Measurements from ENCODE around the gene NPSR1. TPM values are rescaled to one million over a fixed set of nuclear protein-coding genes. Genes with fewer than 3 reads are reported as not detected.
"Not testable (repeated sequence)": the region's sequence is repeated elsewhere in the genome, so short reads cannot be mapped to it uniquely, and the experiment has no call there.

NPSR1 gene, protein sequence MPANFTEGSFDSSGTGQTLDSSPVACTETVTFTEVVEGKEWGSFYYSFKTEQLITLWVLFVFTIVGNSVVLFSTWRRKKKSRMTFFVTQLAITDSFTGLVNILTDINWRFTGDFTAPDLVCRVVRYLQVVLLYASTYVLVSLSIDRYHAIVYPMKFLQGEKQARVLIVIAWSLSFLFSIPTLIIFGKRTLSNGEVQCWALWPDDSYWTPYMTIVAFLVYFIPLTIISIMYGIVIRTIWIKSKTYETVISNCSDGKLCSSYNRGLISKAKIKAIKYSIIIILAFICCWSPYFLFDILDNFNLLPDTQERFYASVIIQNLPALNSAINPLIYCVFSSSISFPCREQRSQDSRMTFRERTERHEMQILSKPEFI
- not detected in 2 replicates for total RNA-seq (2014; rRNA removed; shearing (Covaris generic))
- polyA plus RNA-seq (2015; cell fraction: cytosol; rRNA removed) = not detected in 2 replicates
- polyA plus RNA-seq (2015; cell fraction: nucleus; rRNA removed) = not detected in 2 replicates

DNA sequence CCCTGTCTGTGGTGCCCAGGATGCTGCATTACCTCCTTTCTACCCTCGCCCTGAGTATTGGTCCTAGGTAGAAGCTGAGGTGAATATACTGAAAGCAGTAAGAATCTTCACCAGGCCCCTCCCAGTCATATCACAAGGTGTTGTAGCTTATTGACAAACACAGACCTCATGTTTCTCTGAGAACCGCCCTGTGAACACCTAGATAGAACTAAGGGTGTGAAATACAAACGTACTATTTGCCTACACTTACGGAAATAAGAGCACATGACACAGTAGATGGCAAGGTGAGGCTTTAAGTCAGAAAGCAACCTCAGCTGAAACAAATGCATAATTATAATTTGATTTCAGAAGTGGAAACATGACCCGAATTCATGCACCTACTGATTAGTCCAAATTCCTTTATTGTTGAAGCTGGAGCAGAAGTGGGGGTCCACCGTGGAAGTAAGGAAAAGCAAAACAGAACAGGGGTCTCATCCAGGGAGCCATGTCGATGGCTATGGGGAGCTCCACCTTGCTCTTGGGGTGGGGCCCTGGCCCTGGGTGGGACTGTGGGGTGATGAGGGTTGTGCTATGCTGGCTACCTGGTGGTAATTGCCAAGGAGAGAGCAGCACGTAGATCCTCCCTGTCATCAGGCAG, at the start of gene NPSR1:
Gene NPSR1 (plus strand): TSS at position 587 of the 637 bp plus-strand sequence. CDS start 195 bp downstream, outside the sequence.
- no peak for DNase-seq (ENCODE audit: low read depth)

DNA sequence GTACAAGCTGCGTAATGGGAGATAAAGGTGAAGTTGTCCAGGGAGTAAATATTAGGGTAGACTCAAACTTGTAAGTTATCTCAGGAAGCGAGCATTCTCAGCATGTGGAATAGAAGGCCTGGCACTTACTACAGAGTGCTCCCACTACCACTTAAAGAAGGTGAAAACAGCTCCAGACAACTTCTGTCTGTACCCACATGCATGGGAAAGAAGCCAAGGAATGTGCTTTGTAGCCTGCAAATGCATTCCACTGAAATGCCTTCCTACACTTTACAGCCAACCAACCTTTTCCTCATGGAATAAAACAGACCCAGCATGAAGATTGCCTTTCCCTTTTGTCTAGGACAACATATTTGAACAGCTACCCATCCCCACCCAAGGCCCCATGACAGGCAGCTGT, 45.4 kb upstream of the NPSR1 start:
- peak; percentile 31 for DNase-seq (ENCODE audit: low read depth)

DNA sequence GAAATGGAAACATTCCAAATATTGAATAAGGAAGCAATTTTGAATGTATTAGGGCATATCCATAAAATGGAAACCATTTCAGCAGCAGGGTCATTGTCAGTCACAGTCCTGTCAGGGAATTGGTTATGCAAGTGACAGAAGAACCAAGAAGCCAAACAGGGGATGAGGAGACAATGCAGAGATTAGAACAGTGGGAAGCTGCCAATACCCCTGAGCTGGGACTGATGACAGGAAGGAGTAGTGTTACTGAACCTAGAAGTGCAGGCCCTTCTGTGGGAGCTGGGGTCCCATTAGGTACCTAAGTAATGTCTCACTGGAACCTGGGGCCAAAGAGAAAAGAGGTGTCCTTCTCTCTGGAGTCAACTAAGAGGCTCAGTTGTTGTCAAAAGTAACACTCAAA, 37.6 kb upstream of the NPSR1 start:
- no peak for DNase-seq (ENCODE audit: low read depth)

DNA sequence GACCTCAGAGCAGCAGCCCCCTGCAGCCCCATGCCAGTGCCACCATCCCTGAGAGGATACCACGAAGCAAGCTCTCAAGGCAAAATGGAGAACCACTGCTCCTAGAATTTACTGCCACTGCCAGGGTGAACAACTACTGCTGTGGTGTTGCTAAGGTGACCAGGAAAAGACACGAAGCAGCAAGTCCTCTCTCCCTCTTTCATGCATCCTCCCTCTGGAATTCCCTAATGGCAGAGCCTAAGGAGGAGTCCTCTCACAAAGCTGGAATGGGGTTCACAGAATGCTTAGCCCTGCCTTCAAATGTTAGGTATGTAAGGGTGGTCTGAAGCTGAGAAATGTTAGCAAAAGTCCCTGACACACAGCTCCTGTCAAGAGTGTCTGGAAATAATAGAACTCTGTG, 35.8 kb upstream of the NPSR1 start:
- DNase-seq (ENCODE audit: low read depth) = no peak

DNA sequence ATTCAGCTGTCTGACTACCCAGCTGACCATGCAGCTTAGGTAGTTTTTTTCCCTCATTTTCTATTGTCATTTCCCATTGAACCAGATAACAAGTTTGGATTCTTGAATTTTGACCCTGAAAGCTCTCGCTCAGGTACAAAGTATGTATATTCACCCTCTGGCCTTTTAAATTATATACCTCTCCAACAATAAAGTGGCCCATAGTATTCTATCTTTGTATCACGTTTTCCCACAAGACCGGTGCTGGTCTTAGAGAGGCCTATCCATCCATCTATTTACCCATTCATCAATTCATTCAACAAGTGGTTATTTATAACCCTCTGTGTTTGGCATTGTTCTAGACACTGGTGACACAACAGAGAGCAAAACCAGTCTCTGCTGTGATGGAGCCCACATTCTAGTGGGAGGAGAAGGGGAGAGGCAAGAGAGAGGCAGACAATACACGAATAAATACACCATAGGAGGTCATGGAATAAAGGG, 35.2 kb upstream of the NPSR1 start:
- no peak for DNase-seq (ENCODE audit: low read depth)

DNA sequence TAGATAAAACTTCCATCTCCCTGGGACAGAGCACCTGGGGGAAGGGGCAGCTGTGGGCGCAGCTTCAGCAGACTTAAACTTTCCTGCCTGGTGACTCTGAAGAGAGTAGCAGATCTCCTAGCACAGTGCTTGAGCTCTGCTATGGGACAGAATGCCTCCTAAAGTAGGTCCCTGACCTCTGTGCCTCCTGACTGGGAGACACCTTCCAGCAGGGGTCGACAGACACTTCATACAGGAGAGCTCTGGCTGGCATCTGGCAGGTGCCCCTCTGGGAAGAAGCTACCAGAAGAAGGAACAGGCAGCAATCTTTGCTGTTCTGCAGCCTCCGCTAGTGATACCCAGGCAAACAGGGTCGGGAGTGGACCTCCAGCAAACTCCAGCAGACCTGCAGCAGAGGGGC, 29.4 kb upstream of the NPSR1 start:
- DNase-seq (ENCODE audit: low read depth) = not testable (repeated sequence)

DNA sequence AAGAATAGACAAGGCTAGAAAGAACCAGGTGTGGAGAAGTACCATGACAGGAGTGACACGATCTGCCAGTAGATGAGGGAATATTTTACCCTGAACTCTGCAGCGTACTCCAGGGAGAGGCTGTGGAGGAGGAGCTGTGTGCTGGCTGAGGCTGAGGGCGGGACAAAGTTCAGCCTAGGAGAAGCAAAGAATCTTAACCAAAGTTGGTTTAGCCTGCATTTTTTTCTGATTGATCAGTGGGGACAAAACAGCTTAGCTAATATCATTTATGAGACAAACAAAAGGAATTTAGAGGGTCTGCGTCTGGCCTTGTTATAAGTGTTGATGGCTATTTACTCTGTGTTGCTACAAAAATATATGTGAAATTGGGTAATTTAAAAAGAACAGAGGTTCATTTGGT, 5.2 kb upstream of the NPSR1 start:
- peak; percentile 22 for DNase-seq (ENCODE audit: low read depth)

DNA sequence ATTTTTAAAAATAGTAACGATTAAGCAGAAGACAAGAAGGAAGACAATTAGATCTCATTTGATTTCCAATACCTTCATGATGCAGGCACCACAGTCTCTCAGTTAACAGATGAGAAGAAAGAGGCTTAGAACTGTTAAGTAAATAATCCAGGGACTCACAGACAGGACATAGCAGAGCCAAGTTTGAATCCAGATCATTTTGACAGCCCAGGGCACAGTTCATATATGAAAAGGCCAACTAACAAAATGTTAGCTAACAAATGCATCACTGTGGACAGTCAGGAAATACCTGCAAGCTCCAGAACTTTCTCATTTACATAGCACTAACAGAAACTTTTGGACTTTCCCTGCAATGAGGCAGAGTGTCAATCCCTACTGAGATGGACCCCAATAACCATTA, 4.2 kb upstream of the NPSR1 start:
- DNase-seq (ENCODE audit: low read depth) = no peak

DNA sequence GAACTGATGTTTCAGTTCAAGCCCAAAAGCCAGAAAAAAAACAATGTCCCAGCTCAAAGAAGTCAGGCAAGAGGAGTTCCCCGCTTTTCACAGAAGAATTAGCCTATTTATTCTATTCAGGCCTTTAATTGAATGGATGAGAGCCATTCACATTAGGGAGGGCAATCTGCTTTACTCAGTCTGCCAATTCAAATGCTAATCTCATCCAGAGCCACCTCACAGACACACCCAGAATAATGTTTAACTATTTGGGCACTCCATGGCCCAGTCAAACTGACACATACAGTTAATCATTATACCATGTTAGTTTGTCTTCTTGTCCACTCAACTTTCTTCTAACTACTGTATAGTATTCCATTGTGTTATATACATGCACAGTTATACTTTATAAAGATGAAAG, 2.6 kb upstream of the NPSR1 start:
- DNase-seq (ENCODE audit: low read depth) = no peak

DNA sequence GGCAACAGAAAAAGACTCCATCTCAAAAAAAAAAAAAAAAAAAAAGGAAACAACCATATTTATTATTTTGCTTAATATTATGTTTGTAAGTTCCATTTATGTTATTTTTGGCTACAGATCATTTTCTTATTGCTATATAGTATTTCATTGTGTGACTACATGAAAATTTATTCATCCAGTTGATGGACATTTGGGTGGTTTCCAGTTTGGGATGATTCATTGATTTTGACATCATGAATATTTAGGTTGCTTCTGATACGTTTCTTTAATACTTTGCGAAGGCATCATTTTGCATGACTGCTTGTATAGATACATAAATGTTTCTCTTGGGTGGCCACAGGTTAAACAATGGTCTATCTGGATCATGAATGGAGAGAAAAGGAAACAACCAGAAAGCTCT, 2.0 kb upstream of the NPSR1 start:
- no peak for DNase-seq (ENCODE audit: low read depth)

DNA sequence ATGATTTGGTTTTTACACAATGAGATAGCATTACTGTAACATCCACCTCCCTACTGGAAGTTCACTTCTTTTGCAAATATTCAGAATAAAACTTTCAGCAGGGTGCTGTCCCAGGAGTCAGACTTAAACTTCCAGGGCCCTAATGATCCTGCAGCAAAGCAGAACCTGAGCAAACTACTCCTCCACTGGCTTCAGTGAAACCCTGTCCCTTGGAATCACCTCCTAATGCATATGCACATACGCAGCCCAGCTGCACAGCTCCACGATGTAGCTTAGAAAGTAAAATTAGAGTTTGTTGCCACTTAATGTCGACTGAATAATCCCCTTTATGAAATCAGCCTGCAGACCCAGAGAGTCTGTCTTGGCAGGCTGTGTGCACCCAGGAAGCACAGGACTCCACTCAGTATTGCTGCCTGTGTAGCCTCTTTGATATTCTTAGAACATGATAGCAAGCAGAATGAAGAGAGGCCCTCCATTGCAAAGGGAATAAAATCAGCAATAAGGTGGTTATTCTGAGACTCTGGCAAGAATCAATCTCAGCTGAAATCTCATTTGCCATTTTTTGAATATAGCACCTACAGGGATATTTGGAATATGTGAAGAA, 1.6 kb downstream of the NPSR1 start:
- DNase-seq (ENCODE audit: low read depth) = no peak

DNA sequence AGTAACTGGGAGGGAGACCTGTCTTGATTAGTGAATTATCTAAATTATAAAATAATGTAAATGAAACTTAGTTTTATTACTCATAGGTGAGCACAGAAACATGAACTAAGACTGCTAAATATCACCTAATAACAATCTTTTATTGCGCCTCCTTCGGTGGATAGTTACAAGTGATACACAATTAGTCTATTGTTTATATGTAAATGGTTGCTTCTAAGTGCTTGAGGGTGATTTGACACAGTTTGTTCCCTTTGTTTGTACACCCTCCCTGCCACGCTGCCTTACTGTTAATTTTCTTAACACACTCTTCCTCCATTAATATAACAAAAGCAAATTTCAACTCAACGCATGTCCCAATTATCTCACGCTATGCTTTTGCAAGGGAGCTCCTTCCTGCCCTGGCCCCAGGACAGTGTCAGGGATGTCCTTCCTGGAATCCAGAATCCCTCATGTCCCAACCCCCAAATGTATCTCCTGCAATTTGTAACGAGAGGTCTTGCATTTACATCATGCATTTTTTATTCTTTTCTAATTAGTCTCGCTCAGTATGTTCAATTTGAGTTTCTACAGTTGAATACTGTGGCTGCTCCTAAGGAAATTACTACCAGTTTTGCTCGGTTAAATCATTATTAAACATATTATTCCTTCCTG, 4.2 kb downstream of the NPSR1 start:
- no peak for DNase-seq (ENCODE audit: low read depth)

DNA sequence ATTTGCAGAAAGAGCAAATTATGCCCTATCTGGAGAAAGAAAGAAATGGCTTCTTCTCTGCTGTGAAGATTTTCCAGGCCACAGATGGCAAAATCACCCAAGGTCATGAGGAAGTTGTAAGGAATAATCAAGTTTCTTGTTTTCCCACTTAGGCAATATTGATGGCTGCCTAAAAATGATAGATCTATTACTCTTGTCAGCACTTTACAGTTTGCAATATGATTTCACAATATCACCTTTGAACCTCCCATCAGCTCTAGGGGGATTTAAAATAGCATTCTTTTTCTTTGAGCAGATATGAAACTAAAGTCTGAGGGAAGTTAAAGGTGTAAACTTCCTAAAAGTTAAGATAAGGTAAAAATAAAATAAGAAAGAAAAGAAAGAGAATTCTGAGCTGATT, 6.7 kb downstream of the NPSR1 start:
- no peak for DNase-seq (ENCODE audit: low read depth)

DNA sequence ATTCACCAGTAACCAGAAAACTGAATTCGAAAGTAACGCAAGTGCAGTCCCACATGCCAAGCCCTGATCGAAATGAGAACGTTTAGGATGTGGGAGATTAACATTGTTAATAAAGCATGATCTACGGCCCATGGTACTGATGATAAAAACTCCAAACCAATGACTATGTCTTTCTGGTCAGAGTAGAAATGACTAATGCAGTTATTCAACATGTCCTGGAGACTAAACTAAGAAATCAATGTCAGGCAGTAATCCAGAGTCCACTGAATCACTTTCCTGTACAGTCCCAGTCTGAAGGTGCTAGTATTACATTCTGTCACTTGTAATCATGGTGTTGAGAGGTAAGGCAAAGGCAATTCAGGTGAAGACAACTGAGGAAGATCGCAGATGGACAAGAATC, 14.4 kb downstream of the NPSR1 start:
- peak; percentile 87 for DNase-seq (ENCODE audit: low read depth)

DNA sequence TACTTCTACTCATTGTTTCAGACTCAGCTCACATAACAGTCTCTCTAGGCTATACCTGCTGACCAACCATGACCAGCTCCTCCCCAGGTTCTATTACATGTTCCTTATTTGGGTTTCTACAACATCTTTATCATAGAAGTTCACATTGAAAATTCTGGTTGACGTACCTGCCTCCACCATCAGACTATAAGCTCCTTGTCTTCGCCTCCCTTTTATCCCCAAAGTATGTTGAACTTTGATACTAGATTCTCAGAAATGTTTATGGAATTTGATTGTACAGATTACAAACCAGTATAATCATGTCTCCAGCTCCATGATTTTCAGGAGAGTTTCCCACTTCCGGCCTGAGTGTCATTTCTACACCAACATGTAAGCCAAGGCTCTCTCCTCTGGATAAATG, 15.0 kb downstream of the NPSR1 start:
- no peak for DNase-seq (ENCODE audit: low read depth)

DNA sequence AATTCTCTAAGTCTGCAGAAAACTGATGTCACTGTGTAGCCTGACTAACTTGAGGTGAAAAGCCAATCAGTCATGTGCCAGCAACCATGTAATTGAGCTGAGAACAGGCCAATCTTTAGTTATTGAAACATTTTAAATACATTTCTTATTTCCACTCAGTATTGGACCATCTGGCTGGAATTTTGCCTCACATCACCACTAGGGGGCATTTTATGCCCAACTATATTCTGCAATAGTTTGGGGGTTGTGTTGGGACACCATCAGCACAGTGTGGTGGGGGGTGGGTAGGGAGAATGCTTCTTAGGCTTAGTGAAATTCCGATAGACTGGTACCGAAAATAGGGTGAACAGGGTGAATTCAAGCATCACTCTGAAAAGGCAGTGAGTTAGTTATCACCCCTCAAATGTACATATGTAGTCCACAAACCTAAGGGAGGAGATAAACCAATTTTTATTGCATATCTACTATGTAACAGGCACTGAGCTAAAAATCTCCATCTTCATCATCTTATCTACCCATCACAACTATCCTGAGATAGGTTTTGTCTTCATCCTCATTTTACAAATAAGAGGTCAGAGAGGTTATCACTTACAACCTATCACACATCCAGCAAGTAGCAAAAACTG, 17.8 kb downstream of the NPSR1 start:
- peak; percentile 21 for DNase-seq (ENCODE audit: low read depth)

DNA sequence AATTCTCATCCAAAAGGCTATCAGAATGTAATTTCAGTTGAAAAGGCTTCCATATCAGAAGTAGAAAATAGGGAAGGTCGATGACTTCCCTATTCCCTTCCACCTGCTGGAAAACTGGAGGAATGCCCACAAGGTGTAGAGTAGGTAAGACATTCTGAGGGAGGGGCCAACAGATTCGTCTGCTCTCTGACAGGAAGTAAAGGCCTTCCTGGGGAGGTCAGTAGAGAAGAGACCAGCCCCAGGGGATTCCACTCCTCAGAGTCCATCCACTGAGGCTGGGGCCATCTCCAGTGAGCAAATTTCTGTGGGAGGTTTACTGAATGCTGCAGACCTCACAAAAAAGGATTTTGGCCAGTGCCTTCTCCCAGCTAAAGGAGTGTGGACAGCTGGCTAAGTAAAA, 19.5 kb downstream of the NPSR1 start:
- DNase-seq (ENCODE audit: low read depth) = no peak

DNA sequence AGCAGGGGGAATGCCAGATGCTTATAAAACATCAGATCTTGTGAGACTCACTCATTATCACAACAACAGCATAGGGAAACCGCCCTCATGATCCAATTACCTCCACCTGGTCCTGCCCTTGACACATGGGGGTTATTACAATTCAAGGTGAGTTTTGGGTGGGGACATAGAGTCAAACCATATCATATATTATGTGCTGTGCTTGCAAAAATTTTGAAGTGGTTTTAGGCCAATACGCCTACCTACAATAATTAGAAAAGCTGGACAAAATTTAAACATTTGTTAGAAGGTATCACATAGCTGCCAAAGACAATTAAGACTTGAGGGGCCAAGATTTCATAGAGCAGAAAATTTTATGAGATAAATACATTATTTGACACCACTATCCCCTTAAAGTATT, 29.5 kb downstream of the NPSR1 start:
- DNase-seq (ENCODE audit: low read depth) = no peak

DNA sequence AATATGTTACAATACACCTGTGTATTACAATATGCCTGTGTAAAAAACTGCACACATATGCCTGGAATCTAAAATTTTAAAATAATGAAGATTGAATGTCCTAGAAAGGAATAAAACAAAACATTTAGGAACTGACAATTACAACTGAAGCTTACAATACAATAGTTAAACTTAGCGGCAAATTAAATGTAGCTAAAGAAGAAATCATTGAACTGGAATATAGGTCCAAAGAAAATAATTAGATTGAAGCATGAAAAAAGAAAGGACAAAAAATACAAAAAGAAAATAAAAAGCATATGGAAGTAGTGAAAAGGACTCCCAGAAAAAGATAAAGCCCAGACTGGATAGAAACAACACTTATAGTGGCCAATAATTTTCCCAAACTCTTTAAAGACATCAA, 38.4 kb downstream of the NPSR1 start:
- no peak for DNase-seq (ENCODE audit: low read depth)

DNA sequence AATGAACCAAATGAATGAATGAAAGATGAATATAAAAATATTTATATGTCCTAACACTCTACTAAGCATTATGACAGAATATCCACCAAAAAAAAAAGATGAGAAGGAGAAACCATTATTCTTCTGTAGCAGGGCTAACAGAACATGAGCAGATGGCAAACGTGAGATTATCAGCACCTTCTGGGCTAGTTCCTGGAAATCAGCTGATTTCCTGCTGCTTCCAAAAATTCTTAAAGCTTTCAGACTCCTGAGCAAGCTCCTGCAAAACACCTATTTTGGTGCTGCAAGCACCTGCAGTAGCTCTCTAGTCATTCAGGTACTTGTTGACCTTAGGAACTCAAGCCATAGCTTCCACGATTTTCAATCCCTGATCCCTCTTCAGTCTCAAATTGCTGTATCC, 51.8 kb downstream of the NPSR1 start:
- no peak for DNase-seq (ENCODE audit: low read depth)

DNA sequence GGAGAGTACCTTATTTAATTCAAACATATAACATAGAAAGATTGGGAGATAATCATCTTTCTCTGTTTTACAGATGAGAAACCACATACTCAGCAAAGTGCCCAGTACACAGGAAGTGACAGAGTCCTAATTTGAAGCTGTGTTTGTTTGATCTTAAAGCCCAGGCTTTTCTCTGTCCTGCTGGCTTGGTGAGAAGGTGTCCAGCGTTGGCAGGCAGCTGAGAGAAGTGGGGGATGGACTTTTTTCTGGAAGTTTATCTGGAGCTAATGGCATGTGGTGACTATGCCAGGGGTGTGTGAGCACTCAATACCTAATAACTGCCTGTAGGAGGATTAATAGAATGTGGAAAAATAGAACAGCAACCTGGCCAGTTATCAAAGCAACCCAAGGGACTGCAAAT, 60.8 kb downstream of the NPSR1 start:
- peak; percentile 1 for DNase-seq (ENCODE audit: low read depth)
